NCI-H774 (cell line): ENCODE measurements around the gene GALNTL6.
"Not testable (repeated sequence)": the region's sequence is repeated elsewhere in the genome, so short reads cannot be mapped to it uniquely, and the experiment has no call there.

Source experiments
- DNase-seq: peaks from one replicate; lab custom pipeline; 2025; lab: John Stamatoyannopoulos, UW

The GALNTL6 gene

GRCh38 chr4:172866421-172866820 lies 1053.2 kb downstream of the GALNTL6 start:
- DNase-seq, result no peak

GRCh38 chr4:172867835-172868234 lies 1054.6 kb downstream of the GALNTL6 start:
- no peak for DNase-seq

- DNase-seq, result no peak
Observed at GRCh38 chr4:172868271-172868670, 1055.1 kb downstream of the GALNTL6 start.

- DNase-seq, result no peak
Observed at GRCh38 chr4:172869621-172870268, 1056.5 kb downstream of the GALNTL6 start.

- no peak for DNase-seq
Observed at GRCh38 chr4:172871381-172871780, 1058.2 kb downstream of the GALNTL6 start.

- no peak for DNase-seq
Observed at GRCh38 chr4:172874944-172875343, 1061.7 kb downstream of the GALNTL6 start.

GRCh38 chr4:172876394-172876793 lies 1063.2 kb downstream of the GALNTL6 start:
- no peak for DNase-seq

- DNase-seq, result no peak
Observed at GRCh38 chr4:172881645-172882044, 1068.4 kb downstream of the GALNTL6 start.

GRCh38 chr4:172887358-172887757 lies 1074.2 kb downstream of the GALNTL6 start:
- DNase-seq, result not testable (repeated sequence)

- DNase-seq, result no peak
Observed at GRCh38 chr4:172887959-172888358, 1074.8 kb downstream of the GALNTL6 start.

- no peak for DNase-seq
Observed at GRCh38 chr4:172892300-172892699, 1079.1 kb downstream of the GALNTL6 start.

GRCh38 chr4:172895699-172896098 lies 1082.5 kb downstream of the GALNTL6 start:
- no peak for DNase-seq

- no peak for DNase-seq
Observed at GRCh38 chr4:172897046-172897445, 1083.8 kb downstream of the GALNTL6 start.

- DNase-seq, result no peak
Observed at GRCh38 chr4:172898715-172899114, 1085.5 kb downstream of the GALNTL6 start.

- DNase-seq, result no peak
Observed at GRCh38 chr4:172899861-172900260, 1086.7 kb downstream of the GALNTL6 start.

GRCh38 chr4:172900900-172901299 lies 1087.7 kb downstream of the GALNTL6 start:
- DNase-seq, result no peak

GRCh38 chr4:172912468-172912867 lies 1099.3 kb downstream of the GALNTL6 start:
- not testable (repeated sequence) for DNase-seq

- DNase-seq, result not testable (repeated sequence)
Observed at GRCh38 chr4:172917403-172917802, 1104.2 kb downstream of the GALNTL6 start.

GRCh38 chr4:172919269-172919668 lies 1106.1 kb downstream of the GALNTL6 start:
- DNase-seq, result no peak

GRCh38 chr4:172927096-172927814 lies 1114.1 kb downstream of the GALNTL6 start:
- DNase-seq, result no peak

GRCh38 chr4:172928347-172928746 lies 1115.1 kb downstream of the GALNTL6 start:
- DNase-seq, result no peak

- DNase-seq, result no peak
Observed at GRCh38 chr4:172938072-172938829, 1125.0 kb downstream of the GALNTL6 start.

- DNase-seq, result no peak
Observed at GRCh38 chr4:172938870-172939269, 1125.7 kb downstream of the GALNTL6 start.
